Activated CD8-positive, alpha-beta memory T cell treated with anti-CD3 and anti-CD28 coated beads, Interleukin-2, amount 50 U/mL, for 4 hours (primary cell): Measurements from ENCODE around the gene CNTN1.

ENCODE experiments used
- DNase-seq: peaks from one replicate; pipeline ENCODE4 v3.0.0-alpha.2; 2020

Gene CNTN1

GRCh38 chr12:40864891-40865290 lies 172.7 kb downstream of the CNTN1 start:
- DNase-seq: no peak

DNA sequence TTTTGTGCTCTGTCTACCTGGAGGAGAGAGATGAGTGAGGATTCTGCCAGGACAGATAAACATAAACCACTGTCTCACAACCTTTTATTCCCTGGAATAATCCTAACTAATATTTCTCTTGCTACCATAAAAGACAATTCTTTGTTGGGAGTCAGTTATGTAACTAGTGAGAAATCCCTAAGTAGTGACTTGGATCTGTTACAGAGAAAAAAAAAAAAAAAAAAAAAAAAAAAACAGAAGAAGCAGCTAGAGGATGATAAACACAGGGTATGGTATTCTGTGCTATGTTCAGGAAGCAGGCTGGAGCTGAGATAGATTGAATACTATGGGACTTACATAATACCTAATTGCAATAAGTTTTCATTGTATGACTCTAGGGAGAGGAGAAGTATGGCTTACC lies 178.7 kb downstream of the CNTN1 start:
- no peak for DNase-seq

DNA sequence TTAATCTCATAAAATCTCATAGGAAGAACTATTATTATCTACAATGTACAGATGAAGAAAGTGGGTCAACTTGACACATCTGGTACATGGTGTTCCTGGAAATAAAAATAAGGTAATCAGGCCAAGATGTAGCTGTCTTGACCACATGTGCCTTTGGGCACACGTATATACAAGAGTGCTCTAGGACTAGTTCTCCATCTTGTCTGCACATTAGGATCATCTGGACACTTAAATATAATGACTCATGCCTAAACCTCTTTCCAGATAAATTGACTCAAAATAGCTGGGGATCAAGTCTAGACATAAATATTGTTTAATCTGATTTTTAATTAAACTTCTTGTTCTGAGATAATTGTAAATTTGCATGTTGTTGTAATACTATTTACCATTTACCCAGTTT lies 182.6 kb downstream of the CNTN1 start:
- DNase-seq: no peak

GRCh38 chr12:40889329-40889728 lies 197.1 kb downstream of the CNTN1 start:
- DNase-seq: no peak

- no peak for DNase-seq
These were observed 200.3 kb downstream of the CNTN1 start for GRCh38 chr12:40892528-40892927.

DNA sequence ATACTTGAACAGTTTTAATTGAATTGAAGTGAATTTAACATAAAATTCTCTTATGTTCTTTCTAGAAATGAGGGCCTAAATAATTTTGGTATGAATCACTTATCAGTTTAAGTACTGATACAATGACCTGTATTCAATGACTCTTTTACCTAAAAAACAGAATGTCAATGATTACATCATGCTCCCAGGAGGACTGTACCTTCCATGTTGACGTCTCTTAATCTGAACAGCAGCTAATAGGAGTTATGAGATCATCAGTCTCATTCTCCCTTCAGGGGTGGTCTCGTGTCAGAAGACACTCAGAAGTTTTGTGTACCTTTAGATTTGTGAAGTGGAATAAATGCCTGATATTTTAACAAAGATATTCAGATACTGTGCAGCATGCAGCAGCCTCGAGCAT lies 206.3 kb downstream of the CNTN1 start:
- DNase-seq: no peak

- DNase-seq: no peak
These were observed 210.8 kb downstream of the CNTN1 start for GRCh38 chr12:40903040-40903439.

GRCh38 chr12:40907115-40907527 lies 214.9 kb downstream of the CNTN1 start:
- no peak for DNase-seq

- no peak for DNase-seq
These were observed 219.4 kb downstream of the CNTN1 start for GRCh38 chr12:40911676-40912075.

DNA sequence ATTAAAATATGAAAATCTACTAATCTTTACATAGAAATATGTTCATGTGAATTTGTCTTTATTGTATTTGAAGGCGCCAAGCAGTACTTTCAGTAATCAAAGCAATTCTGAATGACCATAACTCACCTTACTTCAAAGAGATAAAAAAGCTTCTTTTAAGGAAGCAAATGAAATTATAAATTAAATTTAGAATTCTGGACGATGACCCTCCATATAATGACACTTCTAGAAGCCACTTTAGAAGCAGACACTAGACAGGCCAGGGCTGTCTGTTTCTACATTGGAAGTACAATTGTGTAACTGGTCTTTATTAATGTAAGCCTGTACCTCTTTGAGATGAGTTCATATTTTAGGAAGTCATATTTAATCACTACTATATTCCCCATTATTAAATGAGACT lies 222.9 kb downstream of the CNTN1 start:
- DNase-seq: no peak

DNA sequence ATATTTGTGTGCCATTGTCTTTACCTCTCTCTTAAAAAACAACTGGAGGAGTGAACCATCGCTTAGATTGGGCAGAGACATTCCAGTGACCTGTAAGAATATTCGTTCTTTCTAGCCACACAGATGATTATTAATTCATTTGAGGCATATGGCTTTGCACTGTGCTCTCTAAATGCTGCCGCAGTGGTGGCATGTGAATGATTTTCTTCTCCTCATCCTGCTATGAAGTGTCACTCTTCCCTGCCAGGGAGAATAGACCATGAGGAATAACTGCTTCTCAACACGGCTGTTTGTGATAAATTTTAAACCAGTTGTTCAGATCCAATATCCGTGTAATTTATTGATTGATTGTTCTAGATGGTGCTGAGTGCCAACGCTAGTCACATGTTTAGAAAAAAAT lies 225.3 kb downstream of the CNTN1 start:
- no peak for DNase-seq

DNA sequence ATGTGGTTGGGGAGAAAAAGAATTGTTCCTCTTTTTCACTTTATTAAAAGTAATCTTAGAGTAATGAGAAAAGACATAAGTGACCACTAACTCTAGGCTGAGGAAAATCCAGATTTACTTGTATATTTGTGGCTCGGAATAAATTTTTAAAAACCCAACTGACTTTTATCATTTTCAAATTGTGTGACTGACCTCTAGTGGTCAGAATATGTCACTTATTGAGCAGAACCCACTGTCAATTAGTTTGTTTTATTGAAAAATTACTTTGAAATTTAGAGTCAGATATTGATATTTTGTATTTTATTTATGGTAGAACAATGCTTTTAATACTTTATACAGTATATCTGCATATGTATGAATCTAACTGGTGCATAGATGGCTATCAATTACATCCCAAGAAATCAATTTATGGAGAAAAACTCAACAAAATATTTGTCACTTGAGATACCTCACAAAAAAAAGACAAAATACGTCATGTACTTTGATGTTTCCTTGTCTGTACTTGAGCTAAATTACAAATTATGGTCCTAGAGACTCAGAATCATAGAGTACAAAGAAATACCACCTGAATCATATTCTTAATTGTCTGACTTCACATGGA lies 229.4 kb downstream of the CNTN1 start:
- DNase-seq: no peak

GRCh38 chr12:40937891-40938290 lies 245.7 kb downstream of the CNTN1 start:
- no peak for DNase-seq

- DNase-seq: no peak
These were observed 250.1 kb downstream of the CNTN1 start for GRCh38 chr12:40942326-40942725.

DNA sequence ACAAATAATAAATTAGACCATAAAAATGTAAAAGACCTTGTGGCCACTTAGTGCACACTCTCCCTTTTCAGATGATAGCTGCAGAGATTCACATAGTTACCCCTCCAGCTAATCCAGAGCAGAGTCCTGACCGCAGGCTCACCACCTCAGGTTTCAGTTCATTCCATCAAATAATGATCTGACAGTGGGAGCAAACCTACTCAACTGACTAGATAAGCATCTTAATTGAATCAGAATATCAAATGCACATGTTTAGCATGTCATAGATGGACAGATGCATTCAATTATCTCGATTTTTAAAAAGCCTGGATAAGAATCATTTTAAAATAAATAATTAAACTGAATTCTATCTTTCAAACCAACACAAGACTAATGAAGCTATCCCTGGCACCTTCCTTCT lies 253.5 kb downstream of the CNTN1 start:
- no peak for DNase-seq

- no peak for DNase-seq
These were observed 254.5 kb downstream of the CNTN1 start for GRCh38 chr12:40946612-40947194.

DNA sequence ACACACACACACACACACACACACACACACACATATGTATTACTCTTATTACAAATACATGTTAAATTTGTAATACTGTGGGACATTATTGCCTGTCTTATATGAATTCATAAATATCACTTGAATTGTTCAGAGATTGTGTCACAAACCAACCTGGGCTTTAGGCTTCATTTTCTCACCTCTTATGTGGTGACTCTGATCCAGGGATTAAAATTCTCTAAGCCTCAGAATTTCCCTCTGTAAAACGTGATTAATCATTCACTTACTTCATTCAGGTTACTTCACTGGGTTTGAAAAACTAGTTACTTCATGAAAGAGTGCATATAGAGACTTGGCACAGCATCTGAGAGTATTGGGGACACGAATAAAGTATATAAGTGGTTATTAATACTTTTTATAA lies 255.6 kb downstream of the CNTN1 start:
- DNase-seq: no peak

GRCh38 chr12:40953076-40953475 lies 260.8 kb downstream of the CNTN1 start:
- DNase-seq: no peak

GRCh38 chr12:40957417-40957816 lies 265.2 kb downstream of the CNTN1 start:
- no peak for DNase-seq

DNA sequence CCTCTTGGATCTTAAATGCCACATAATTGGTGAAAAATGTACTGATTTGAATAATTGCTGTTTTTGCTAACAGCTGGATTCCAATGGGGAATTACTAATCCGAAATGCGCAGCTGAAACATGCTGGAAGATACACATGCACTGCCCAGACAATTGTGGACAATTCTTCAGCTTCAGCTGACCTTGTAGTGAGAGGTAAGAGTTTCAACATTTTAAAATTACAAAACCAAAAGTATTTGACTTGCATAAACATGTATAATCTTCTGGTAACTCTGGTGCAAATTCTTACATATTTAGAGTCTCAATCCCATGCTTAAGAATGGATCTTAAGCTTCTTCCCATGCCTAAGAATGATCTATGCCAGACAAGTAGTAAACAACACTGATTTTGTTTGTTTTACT lies 266.8 kb downstream of the CNTN1 start:
- DNase-seq: no peak

- DNase-seq: no peak
These were observed 271.5 kb downstream of the CNTN1 start for GRCh38 chr12:40963751-40964150.

DNA sequence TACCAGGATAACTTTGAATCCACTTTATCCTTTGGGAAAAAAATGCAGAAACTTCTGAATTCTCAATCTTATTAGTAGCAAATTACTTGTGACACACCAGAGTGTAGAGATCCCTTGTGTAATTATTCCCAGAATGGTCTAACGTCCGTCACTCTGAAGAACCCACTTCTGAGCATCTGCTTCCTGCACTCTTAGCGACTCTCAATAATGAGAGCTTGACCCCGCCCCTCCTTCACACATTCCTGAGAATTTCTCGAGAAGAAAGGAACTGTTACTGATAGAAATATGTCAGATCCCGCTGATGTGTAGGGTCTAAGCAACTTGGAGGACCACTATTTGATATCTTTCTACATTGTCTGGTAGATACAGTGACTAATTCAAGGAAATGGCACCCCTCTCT lies 277.6 kb downstream of the CNTN1 start:
- no peak for DNase-seq

DNA sequence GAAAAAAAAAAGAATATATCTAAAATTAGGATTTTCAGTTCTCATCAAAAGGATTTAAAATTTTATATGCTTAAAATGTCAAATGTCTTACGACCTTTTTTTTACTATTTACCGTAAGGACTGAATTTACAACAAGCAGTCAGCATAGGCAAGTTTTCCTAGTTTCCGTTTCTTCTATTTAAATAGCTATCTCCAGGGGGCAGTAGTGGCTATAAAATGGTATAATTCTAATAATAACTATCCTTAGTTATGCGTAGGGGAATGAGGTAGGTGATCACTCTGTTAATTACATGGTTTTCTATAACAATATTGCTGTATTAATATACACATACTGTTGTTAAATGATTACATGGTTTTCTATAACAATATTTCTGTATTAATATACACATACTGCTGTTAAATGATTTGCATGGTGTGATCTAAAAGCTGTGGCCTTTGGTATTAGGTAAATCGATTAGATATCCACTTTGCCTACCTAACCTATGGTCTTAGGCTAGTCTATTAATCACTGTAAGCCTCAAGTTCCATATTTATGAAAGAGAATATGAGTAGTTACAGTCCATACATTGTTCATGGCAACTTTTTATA lies 278.2 kb downstream of the CNTN1 start:
- DNase-seq: no peak

DNA sequence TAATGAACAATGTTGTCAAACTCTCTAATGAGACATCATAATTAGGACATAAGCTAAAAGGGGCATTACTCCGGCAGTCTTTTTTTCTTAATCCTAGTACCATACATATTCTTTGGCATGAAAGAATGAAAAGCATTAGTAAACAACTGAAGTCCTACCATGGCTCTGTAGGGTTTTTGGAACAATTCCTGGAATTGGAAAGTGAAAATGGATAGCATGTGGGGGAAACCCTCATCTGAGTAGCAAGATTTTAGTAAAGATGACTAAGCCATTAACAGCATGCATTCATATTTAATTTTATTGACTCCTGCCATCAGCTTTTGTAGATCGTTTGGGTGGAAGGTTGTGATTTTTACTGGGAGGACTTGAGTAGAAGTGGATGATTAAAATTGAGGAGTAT lies 279.7 kb downstream of the CNTN1 start:
- DNase-seq: no peak

GRCh38 chr12:40976546-40976945 lies 284.3 kb downstream of the CNTN1 start:
- no peak for DNase-seq
